Omental fat pad (tissue), 4 donors: ENCODE data around the gene CASZ1. TPM values are rescaled to one million over a fixed set of nuclear protein-coding genes. Genes with fewer than 3 reads are reported as not detected.

Experiments
- ATAC-seq: fragments of 150-250 bp; one replicate; pipeline ENCODE4 v1.9.1; 2016; ENCODE audit warnings: mild to moderate bottlenecking, moderate library complexity; ENCODE audit not compliant: low FRiP score
- DNase-seq: peaks from one replicate; pipeline ENCODE4 v3.0.0-alpha.2; 2019; ENCODE audit warnings: low spot score
- CTCF ChIP-seq, 3 donors: fragments of 450-650 bp; IDR thresholded peaks; one replicate each; pipeline ENCODE4 v1.5.1; 2016 to 2017; ENCODE audit warnings: antibody characterized with exemption in 3 of 3, mild to moderate bottlenecking in 3 of 3, moderate library complexity in 2 of 3
- total RNA-seq, 4 donors: library from RNA; depleted of rRNA; stranded (reverse); fragments of >200 nt; gene quantifications; one replicate each; pipeline ENCODE4 v1.1.0, GENCODE V29; 2016

CASZ1 gene
- total RNA-seq, 4 donors from 2014 or later = 2.5 to 7.9 (median 6.0) TPM

DNA sequence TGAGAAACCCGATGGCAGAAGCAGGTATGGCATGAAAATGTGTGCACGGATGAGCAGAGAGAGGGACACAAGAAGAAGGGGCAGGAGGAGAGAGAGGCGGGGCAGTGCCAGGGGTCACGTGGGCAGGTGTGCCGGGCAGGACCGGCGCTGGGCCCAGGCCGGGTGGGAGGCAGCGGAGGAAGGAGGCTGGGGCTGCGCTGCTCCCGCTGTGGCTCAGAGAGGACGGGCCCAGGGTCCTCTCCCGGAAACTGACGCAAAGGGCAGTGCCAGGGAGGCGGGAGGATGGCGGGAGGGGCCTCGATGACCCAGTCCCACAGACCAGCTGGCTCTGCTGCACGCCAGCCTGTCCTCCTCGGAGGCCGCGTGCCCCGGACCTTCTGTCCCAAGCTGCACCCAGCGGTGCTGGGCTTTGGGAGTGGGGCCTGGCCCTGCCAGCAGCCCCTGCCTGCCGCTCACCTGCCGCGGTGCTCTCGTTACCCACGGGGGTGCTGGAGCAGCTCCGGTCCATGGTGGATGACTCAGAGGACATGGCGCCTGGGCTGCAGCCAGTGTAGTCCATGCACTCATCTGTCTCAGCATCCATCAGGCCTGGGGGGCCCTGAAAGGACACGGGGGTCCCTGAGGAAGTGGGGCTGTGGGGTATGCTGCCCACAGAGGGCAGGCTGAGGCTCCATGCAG lies 153.9 kb downstream of the CASZ1 start:
- ATAC-seq = no peak

GRCh38 chr1:10641976-10642375 lies 154.5 kb downstream of the CASZ1 start:
- DNase-seq (no peak), ATAC-seq (no peak)
- no peak for TF ChIP-seq CTCF (IDR thresholded peaks at IDR 0.05)

More for the DNA sequence above, 153.9 kb downstream of the CASZ1 start:
- no peak for DNase-seq
- no peak for TF ChIP-seq CTCF (IDR thresholded peaks at IDR 0.05)

GRCh38 chr1:10640843-10641553 lies 155.4 kb downstream of the CASZ1 start:
- TF ChIP-seq CTCF (IDR thresholded peaks at IDR 0.05) = no peak
- ATAC-seq (no peak), DNase-seq (no peak)

DNA sequence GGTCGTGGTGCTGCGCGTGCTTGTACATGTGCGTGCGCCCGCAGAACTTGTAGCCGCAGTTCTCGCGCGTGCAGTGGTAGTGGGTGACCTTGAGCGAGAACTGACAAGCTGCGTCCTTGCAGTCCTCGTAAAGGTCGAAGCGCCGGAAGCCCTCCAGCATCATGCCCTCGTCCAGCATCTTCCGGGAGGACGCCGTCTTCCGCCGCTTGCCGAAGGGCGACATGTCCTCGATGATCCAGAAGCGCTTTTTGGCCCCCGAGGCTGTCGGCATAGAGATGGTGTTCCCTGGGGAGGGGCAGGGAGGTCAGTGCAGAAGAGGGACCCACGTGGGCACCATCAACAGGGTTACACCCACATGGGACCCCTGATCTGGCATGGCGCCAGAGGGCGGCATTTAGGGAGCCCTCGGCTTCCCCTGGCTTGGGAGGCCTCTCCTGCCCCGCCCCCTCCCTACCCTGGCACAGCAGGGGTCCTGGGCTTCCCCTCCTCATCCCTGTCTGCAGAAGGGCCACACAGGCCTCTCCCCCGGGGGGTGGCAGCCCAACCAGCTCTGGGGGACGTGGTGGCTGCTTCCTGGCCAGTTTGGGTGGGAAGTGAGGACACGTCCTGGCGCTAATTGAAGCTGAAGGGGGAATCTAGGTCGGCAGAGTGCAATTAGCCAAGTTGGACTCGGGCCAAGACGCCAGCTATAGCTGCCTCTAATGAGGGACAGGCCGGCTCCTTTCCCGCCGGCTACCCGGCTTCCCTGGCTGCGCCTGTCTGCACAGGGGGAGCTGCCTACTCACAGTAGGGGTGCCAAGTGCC lies 156.5 kb downstream of the CASZ1 start:
- DNase-seq (no peak), ATAC-seq (no peak)
- TF ChIP-seq CTCF (IDR thresholded peaks at IDR 0.05) = no peak

DNA sequence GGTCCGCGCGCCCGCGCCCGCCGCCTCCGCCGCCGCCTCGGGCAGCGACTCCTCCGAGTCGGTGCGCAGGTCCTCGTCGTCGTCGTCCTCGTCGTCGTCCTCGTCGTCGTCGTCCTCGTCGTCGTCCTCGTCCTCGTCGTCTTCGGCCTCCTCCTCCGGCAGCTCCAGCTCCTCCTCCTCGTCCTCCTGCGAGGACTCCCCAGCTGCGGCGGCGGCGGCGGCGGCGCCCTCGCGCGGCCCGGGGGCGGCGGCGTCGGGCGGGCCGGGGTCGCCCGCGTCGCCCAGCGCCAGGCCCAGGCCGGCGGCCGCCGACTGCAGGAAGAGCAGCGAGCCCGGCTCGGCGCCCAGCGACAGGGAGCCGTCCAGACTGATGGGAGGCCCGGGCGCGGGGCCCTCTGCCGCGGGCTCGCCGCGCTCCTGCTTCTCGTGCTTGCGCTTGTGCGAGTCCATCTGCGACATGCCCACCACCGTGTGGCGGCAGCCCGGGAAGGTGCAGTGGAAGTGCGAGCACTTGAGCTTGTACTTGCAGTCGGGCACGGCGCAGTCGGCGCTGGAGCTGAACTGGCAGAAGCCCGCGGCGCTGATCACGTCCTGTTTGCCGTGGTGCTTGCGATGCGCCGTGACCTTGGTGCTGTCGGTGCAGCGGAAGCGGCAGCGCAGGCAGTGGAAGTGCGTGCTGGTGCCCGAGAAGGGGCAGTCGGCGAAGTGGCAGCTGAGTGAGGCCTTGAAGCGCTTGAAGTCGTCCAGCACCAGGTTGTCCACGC lies 157.3 kb downstream of the CASZ1 start:
- DNase-seq = no peak
- TF ChIP-seq CTCF (IDR thresholded peaks at IDR 0.05) = no peak

GRCh38 chr1:10638559-10639005 lies 157.9 kb downstream of the CASZ1 start:
- TF ChIP-seq CTCF (IDR thresholded peaks at IDR 0.05) = no peak
- no peak for ATAC-seq
- DNase-seq = no peak

More for the DNA sequence above, 157.3 kb downstream of the CASZ1 start:
- no peak for ATAC-seq
